WTC11 (cell line): ENCODE data around the gene STKLD1. TPM values are rescaled to one million over a fixed set of nuclear protein-coding genes. Genes with fewer than 3 reads are reported as not detected.
A peak's percentile ranks its signal among the peaks of the same experiment; 100 is the strongest.

Experiments
- ATAC-seq: fragments of 200-7000 bp; cut with Tn5 transposase; 2 replicates; pipeline ENCODE4 v1.10.0; 2021; ENCODE audit warnings: mild to moderate bottlenecking, moderate library complexity
- CTCF ChIA-PET: fragments of 300-600 bp; sonication (Branson Sonifier 250); formaldehyde crosslinking; loops from one replicate; lab custom pipeline; 2021; ENCODE audit warnings: antibody characterized with exemption; lab: Charles Lee
- POLR2A ChIA-PET: fragments of 350-600 bp; sonication (Branson Sonifier 250); formaldehyde crosslinking; loops from one replicate; lab custom pipeline; 2021; ENCODE audit warnings: antibody characterized with exemption; lab: Charles Lee
- DNase-seq: peaks from one replicate; pipeline ENCODE4 v3.0.0; 2021; ENCODE audit warnings: low spot score
- H3K27ac Mint-ChIP-seq: 2 replicates; pipeline ENCODE4 v1.8.0; 2021; ENCODE audit warnings: mixed read lengths
- H3K27me3 Mint-ChIP-seq: 2 replicates; pipeline ENCODE4 v1.8.0; 2021; ENCODE audit warnings: low read depth, mild to moderate bottlenecking, moderate library complexity, mixed read lengths
- H3K36me3 Mint-ChIP-seq: 2 replicates; pipeline ENCODE4 v1.8.0; 2021; ENCODE audit warnings: mixed read lengths
- H3K4me1 Mint-ChIP-seq: 2 replicates; pipeline ENCODE4 v1.8.0; 2022; ENCODE audit warnings: mixed read lengths
- H3K4me3 Mint-ChIP-seq: 2 replicates; pipeline ENCODE4 v1.8.0; 2021; ENCODE audit warnings: mild to moderate bottlenecking, moderate library complexity, mixed read lengths
- H3K9me3 Mint-ChIP-seq: 2 replicates; pipeline ENCODE4 v1.8.0; 2021; ENCODE audit warnings: mixed read lengths
- ETV6 ChIP-seq: sonication (generic); formaldehyde crosslinking; IDR thresholded peaks from 2 replicates; pipeline ENCODE4 v1.8.1; 2022; ENCODE audit warnings: mild to moderate bottlenecking, missing genetic modification reagents
- FOXJ3 ChIP-seq: sonication (generic); formaldehyde crosslinking; IDR thresholded peaks from 2 replicates; pipeline ENCODE4 v1.9.0; 2021; ENCODE audit warnings: missing genetic modification reagents, mild to moderate bottlenecking, borderline replicate concordance
- KAT7 ChIP-seq: sonication (generic); formaldehyde crosslinking; IDR thresholded peaks from 2 replicates; pipeline ENCODE4 v1.8.1; 2023; ENCODE audit warnings: missing genetic modification reagents, mild to moderate bottlenecking, borderline replicate concordance
- MYBL2 ChIP-seq: sonication (generic); formaldehyde crosslinking; IDR thresholded peaks from 2 replicates; pipeline ENCODE4 v1.8.1; 2023; ENCODE audit warnings: mild to moderate bottlenecking, moderate library complexity, missing genetic modification reagents
- NFATC4 ChIP-seq: fragments of 250-450 bp; sonication (Bioruptor Pico); IDR thresholded peaks from 2 replicates; pipeline ENCODE4 v1.9.0; 2021; ENCODE audit warnings: mild to moderate bottlenecking
- NR1H2 ChIP-seq: sonication (generic); formaldehyde crosslinking; IDR thresholded peaks from 2 replicates; pipeline ENCODE4 v1.9.0; 2021; ENCODE audit warnings: mild to moderate bottlenecking, moderate library complexity, missing genetic modification reagents
- SOX15 ChIP-seq: fragments of 250-450 bp; sonication (Bioruptor Pico); IDR thresholded peaks from 2 replicates; pipeline ENCODE4 v1.9.0; 2021; ENCODE audit warnings: mild to moderate bottlenecking
- ZBTB21 ChIP-seq: sonication (generic); formaldehyde crosslinking; IDR thresholded peaks from 2 replicates; pipeline ENCODE4 v1.8.1; 2023; ENCODE audit warnings: mild to moderate bottlenecking, missing genetic modification reagents, borderline replicate concordance
- total RNA-seq: library from RNA; stranded (reverse); gene quantifications from 3 replicates; pipeline ENCODE4 v1.2.3, GENCODE V29; 2021
- TF ChIP-seq, protein P1 (sequence below): sonication (generic); formaldehyde crosslinking; IDR thresholded peaks from 2 replicates; pipeline ENCODE4 v1.8.1; 2023; ENCODE audit warnings: mild to moderate bottlenecking, moderate library complexity, missing genetic modification reagents
- TF ChIP-seq, protein P2 (sequence below): sonication (generic); formaldehyde crosslinking; IDR thresholded peaks from 2 replicates; pipeline ENCODE4 v1.8.0; 2022; ENCODE audit warnings: missing genetic modification reagents
- TF ChIP-seq, protein P3 (sequence below): fragments of 250-450 bp; sonication (Bioruptor Pico); IDR thresholded peaks from 2 replicates; pipeline ENCODE4 v1.9.0; 2021; ENCODE audit warnings: mild to moderate bottlenecking
- TF ChIP-seq, protein P4 (sequence below): sonication (generic); formaldehyde crosslinking; IDR thresholded peaks from 2 replicates; pipeline ENCODE4 v1.8.1; 2022; ENCODE audit warnings: missing genetic modification reagents, borderline replicate concordance
- TF ChIP-seq, protein P5 (sequence below): sonication (generic); formaldehyde crosslinking; IDR thresholded peaks from 2 replicates; pipeline ENCODE4 v1.8.0; 2023; ENCODE audit warnings: missing genetic modification reagents
- TF ChIP-seq, protein P6 (sequence below): sonication (generic); formaldehyde crosslinking; IDR thresholded peaks from 2 replicates; pipeline ENCODE4 v1.8.0; 2023; ENCODE audit warnings: mild to moderate bottlenecking, missing genetic modification reagents
- TF ChIP-seq, protein P7 (sequence below): sonication (generic); formaldehyde crosslinking; IDR thresholded peaks from 2 replicates; pipeline ENCODE4 v1.8.0; 2023; ENCODE audit warnings: missing genetic modification reagents, mild to moderate bottlenecking, borderline replicate concordance

Gene STKLD1
- total RNA-seq, 1 experiment from 2014 or later: 0.98 TPM

DNA sequence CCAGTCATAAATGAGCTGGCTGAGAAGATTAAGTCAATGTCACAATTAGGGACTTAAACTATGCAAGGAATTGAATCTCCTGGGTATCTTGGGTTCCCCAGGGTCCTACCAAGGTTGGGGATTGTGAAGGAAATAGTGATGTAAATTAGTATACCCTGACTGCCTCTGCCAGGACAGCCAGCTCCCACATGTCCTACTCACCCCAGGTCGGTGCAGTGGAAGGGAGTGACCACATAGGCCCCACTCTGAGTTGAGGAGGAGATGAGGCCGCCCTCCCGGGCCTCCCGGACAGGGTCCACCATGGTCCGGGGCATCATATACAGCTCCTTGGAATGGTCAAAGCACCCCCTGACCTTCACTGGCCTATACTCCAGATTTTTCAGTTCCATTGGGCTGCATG, 22.6 kb upstream of the STKLD1 start (continued):
- TF ChIP-seq, protein P1, sequence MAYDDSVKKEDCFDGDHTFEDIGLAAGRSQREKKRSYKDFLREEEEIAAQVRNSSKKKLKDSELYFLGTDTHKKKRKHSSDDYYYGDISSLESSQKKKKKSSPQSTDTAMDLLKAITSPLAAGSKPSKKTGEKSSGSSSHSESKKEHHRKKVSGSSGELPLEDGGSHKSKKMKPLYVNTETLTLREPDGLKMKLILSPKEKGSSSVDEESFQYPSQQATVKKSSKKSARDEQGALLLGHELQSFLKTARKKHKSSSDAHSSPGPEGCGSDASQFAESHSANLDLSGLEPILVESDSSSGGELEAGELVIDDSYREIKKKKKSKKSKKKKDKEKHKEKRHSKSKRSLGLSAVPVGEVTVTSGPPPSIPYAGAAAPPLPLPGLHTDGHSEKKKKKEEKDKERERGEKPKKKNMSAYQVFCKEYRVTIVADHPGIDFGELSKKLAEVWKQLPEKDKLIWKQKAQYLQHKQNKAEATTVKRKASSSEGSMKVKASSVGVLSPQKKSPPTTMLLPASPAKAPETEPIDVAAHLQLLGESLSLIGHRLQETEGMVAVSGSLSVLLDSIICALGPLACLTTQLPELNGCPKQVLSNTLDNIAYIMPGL (CRISPR knock-in tag): no peak
- TF ChIP-seq ZBTB21 (CRISPR knock-in tag): no peak
- no peak for TF ChIP-seq NR1H2 (CRISPR knock-in tag)

DNA sequence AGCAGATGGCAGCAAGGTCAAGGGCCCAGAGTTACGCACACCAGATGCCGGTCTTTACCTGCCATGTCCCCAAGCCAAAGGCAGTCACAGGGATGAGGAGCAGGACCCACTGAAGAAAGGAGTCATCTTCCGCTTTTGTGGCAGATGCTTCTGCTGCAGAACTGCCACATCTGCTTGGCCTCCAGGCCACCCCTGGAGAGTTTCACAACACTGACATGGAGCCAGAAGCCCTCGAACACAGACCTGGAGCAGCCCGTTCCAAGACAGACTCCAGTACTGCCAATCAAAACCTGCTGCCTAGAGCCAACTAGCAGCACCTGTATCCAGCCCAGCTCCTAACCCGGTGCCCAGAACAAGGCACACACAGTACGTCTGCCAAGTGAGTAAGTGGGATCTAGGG, 21.4 kb upstream of the STKLD1 start:
- Mint-ChIP-seq H3K36me3 (peaks cover 42% of the 10 kb centered on the region), H3K27me3 (no peaks in the 10 kb centered on the region), H3K9me3 (no peaks in the 10 kb centered on the region), H3K4me1 (peaks cover 20% of the 10 kb centered on the region), H3K4me3 (peak overlapping the region; percentile 90), H3K27ac (no peak overlapping the region)
- DNase-seq (no peak), ATAC-seq (no peak)
- CTCF ChIA-PET: interaction anchor here (1.2 to 7.9 kb wide), 5 partner anchors 12 to 169 kb away, joined by 3 to 74 read pairs (median 5); partner anchors contain the start of gene CACFD1
- POLR2A ChIA-PET: interaction anchor here (1.0 kb wide), 1 partner anchor 13 kb away, joined by 3 read pairs; no protein-coding TSS in a partner anchor
- TF ChIP-seq NFATC4 (CRISPR knock-in tag): no peak
- TF ChIP-seq, protein P2, sequence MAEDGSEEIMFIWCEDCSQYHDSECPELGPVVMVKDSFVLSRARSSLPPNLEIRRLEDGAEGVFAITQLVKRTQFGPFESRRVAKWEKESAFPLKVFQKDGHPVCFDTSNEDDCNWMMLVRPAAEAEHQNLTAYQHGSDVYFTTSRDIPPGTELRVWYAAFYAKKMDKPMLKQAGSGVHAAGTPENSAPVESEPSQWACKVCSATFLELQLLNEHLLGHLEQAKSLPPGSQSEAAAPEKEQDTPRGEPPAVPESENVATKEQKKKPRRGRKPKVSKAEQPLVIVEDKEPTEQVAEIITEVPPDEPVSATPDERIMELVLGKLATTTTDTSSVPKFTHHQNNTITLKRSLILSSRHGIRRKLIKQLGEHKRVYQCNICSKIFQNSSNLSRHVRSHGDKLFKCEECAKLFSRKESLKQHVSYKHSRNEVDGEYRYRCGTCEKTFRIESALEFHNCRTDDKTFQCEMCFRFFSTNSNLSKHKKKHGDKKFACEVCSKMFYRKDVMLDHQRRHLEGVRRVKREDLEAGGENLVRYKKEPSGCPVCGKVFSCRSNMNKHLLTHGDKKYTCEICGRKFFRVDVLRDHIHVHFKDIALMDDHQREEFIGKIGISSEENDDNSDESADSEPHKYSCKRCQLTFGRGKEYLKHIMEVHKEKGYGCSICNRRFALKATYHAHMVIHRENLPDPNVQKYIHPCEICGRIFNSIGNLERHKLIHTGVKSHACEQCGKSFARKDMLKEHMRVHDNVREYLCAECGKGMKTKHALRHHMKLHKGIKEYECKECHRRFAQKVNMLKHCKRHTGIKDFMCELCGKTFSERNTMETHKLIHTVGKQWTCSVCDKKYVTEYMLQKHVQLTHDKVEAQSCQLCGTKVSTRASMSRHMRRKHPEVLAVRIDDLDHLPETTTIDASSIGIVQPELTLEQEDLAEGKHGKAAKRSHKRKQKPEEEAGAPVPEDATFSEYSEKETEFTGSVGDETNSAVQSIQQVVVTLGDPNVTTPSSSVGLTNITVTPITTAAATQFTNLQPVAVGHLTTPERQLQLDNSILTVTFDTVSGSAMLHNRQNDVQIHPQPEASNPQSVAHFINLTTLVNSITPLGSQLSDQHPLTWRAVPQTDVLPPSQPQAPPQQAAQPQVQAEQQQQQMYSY: no peak
- TF ChIP-seq FOXJ3: no peak
- TF ChIP-seq ETV6 (CRISPR knock-in tag): no peak
- no peak for TF ChIP-seq MYBL2 (CRISPR knock-in tag)
- TF ChIP-seq, protein P3, sequence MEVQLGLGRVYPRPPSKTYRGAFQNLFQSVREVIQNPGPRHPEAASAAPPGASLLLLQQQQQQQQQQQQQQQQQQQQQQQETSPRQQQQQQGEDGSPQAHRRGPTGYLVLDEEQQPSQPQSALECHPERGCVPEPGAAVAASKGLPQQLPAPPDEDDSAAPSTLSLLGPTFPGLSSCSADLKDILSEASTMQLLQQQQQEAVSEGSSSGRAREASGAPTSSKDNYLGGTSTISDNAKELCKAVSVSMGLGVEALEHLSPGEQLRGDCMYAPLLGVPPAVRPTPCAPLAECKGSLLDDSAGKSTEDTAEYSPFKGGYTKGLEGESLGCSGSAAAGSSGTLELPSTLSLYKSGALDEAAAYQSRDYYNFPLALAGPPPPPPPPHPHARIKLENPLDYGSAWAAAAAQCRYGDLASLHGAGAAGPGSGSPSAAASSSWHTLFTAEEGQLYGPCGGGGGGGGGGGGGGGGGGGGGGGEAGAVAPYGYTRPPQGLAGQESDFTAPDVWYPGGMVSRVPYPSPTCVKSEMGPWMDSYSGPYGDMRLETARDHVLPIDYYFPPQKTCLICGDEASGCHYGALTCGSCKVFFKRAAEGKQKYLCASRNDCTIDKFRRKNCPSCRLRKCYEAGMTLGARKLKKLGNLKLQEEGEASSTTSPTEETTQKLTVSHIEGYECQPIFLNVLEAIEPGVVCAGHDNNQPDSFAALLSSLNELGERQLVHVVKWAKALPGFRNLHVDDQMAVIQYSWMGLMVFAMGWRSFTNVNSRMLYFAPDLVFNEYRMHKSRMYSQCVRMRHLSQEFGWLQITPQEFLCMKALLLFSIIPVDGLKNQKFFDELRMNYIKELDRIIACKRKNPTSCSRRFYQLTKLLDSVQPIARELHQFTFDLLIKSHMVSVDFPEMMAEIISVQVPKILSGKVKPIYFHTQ (CRISPR knock-in tag): no peak
- TF ChIP-seq, protein P4, sequence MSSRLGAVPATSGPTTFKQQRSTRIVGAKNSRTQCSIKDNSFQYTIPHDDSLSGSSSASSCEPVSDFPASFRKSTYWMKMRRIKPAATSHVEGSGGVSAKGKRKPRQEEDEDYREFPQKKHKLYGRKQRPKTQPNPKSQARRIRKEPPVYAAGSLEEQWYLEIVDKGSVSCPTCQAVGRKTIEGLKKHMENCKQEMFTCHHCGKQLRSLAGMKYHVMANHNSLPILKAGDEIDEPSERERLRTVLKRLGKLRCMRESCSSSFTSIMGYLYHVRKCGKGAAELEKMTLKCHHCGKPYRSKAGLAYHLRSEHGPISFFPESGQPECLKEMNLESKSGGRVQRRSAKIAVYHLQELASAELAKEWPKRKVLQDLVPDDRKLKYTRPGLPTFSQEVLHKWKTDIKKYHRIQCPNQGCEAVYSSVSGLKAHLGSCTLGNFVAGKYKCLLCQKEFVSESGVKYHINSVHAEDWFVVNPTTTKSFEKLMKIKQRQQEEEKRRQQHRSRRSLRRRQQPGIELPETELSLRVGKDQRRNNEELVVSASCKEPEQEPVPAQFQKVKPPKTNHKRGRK (CRISPR knock-in tag): no peak
- TF ChIP-seq SOX15 (CRISPR knock-in tag): no peak
- TF ChIP-seq, protein P5, sequence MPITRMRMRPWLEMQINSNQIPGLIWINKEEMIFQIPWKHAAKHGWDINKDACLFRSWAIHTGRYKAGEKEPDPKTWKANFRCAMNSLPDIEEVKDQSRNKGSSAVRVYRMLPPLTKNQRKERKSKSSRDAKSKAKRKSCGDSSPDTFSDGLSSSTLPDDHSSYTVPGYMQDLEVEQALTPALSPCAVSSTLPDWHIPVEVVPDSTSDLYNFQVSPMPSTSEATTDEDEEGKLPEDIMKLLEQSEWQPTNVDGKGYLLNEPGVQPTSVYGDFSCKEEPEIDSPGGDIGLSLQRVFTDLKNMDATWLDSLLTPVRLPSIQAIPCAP: no peak
- TF ChIP-seq, protein P6, sequence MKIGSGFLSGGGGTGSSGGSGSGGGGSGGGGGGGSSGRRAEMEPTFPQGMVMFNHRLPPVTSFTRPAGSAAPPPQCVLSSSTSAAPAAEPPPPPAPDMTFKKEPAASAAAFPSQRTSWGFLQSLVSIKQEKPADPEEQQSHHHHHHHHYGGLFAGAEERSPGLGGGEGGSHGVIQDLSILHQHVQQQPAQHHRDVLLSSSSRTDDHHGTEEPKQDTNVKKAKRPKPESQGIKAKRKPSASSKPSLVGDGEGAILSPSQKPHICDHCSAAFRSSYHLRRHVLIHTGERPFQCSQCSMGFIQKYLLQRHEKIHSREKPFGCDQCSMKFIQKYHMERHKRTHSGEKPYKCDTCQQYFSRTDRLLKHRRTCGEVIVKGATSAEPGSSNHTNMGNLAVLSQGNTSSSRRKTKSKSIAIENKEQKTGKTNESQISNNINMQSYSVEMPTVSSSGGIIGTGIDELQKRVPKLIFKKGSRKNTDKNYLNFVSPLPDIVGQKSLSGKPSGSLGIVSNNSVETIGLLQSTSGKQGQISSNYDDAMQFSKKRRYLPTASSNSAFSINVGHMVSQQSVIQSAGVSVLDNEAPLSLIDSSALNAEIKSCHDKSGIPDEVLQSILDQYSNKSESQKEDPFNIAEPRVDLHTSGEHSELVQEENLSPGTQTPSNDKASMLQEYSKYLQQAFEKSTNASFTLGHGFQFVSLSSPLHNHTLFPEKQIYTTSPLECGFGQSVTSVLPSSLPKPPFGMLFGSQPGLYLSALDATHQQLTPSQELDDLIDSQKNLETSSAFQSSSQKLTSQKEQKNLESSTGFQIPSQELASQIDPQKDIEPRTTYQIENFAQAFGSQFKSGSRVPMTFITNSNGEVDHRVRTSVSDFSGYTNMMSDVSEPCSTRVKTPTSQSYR (CRISPR knock-in tag): no peak
- TF ChIP-seq KAT7: no peak
- TF ChIP-seq, protein P7, sequence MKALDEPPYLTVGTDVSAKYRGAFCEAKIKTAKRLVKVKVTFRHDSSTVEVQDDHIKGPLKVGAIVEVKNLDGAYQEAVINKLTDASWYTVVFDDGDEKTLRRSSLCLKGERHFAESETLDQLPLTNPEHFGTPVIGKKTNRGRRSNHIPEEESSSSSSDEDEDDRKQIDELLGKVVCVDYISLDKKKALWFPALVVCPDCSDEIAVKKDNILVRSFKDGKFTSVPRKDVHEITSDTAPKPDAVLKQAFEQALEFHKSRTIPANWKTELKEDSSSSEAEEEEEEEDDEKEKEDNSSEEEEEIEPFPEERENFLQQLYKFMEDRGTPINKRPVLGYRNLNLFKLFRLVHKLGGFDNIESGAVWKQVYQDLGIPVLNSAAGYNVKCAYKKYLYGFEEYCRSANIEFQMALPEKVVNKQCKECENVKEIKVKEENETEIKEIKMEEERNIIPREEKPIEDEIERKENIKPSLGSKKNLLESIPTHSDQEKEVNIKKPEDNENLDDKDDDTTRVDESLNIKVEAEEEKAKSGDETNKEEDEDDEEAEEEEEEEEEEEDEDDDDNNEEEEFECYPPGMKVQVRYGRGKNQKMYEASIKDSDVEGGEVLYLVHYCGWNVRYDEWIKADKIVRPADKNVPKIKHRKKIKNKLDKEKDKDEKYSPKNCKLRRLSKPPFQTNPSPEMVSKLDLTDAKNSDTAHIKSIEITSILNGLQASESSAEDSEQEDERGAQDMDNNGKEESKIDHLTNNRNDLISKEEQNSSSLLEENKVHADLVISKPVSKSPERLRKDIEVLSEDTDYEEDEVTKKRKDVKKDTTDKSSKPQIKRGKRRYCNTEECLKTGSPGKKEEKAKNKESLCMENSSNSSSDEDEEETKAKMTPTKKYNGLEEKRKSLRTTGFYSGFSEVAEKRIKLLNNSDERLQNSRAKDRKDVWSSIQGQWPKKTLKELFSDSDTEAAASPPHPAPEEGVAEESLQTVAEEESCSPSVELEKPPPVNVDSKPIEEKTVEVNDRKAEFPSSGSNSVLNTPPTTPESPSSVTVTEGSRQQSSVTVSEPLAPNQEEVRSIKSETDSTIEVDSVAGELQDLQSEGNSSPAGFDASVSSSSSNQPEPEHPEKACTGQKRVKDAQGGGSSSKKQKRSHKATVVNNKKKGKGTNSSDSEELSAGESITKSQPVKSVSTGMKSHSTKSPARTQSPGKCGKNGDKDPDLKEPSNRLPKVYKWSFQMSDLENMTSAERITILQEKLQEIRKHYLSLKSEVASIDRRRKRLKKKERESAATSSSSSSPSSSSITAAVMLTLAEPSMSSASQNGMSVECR (CRISPR knock-in tag): no peak
